Endometrium (tissue), 2 donors: ENCODE measurements around the gene FANCF.

ENCODE experiments used
- FAIRE-seq: peaks from 2 replicates; lab custom pipeline; 2012; peaks lifted over from hg19 to GRCh38; lab: Jason Lieb, UNC
- donor health status: control.
- donor health status: control.

The FANCF gene

GRCh38 chr11:22624742-22625447, 728 bp downstream of the FANCF start:
- no peak for FAIRE-seq

DNA sequence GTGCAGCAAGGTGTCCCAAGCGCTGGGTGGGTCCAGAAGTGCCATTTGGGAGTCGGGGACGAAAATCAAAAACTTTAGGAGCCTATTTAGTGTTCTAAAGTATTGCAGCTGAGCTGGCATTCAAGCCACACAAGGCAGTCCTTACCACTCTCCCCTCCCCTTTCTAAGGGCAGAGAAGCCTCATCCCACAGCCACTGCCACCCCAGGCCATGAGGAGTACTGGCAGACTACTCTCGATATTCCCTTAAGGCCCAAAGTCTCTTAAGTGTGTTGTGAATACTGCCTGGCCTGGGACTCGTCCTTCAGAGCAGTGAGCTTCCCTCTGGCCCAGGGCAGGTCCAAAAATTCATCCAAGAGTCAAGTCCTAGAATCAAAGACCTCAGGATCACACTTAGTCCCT, 7.8 kb downstream of the FANCF start:
- no peak for FAIRE-seq

DNA sequence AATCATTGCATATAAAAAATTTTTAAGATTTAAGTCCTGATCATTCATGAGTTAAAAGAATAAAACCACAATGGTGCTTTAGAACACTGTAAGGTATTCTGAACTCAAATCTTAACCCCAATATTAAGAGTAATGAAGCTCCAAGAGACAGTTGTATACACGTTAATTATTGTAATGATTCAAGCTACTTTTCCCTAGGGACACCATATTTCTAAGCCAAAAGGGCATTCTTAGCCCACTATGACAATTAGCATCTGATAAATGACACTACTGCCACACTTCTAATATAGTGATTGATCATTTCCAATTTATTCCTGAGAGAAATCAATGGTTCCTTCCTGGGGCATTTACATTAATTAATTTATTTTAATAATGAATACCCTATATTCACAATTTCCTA, 21.7 kb downstream of the FANCF start:
- FAIRE-seq, result no peak

- no peak for FAIRE-seq
Observed at GRCh38 chr11:22602504-22602903, 23.1 kb downstream of the FANCF start.

DNA sequence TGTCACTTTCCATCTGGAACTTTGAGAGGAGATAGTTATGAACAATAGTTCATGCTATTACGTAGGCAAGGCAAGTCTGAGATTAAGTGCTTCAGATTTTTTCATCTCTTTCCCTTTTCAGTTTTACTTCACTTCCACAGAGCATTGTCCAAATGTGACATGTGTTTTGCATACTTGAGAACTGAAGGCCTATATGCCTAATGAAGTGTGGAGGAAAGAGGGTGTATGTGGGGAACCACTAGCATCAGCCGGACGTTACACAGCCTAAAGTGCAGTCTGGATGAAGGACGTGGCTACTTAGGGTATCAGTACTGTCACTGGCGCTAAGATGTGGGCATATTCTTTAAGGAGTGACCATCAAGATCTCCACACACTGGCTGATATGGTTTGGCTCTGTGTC, 26.2 kb downstream of the FANCF start:
- no peak for FAIRE-seq

- FAIRE-seq, result no peak
Observed at GRCh38 chr11:22597062-22597461, 28.6 kb downstream of the FANCF start.

DNA sequence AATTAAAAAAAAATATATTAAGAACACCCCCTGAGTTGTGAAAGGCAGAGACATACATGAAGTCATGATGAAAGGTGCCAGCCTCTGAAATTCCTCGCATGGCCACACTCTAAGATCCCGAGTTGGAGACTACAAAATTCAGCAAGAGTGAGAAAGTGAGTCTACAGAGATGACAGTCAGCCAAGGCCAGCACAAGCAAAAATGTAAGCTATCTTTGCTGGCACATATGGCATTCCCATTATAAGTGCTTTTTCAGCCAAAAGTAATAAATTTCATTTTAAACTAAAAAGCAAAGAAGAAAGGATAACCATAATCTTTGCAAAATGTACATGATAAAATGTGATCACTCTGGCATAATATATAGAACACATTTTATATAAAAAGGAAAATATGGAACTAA, 40.6 kb downstream of the FANCF start:
- no peak for FAIRE-seq

GRCh38 chr11:22583963-22584492, 41.6 kb downstream of the FANCF start:
- no peak for FAIRE-seq

GRCh38 chr11:22582151-22582410, 43.5 kb downstream of the FANCF start:
- no peak for FAIRE-seq

GRCh38 chr11:22581354-22582150, 44.1 kb downstream of the FANCF start:
- no peak for FAIRE-seq

DNA sequence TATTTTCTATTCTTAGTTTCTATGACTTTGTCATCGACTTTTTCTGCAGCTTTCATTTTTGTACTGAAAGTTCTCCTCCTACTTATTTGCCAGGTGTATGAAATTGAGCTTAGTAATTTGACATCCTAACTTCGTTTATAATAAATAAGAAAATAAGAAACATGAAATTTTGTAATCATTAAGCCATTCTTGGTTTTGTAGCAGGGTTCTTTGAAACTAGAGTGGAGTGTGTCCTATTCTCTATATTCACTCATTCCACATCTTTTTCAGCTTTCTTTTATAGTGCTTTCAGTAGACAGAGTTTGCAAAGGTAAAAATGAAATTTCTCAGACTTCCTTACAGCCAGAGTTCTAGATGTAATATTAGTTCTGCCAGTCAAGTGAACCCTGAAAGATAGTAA, 47.8 kb downstream of the FANCF start:
- FAIRE-seq, result no peak
